Adrenal gland (tissue), 5 donors: Measurements from ENCODE around the gene NRARP.

Experiments
- CTCF ChIP-seq, 6 experiments: fragments of 450-650 bp in 4 of 6; fragments of 200-600 bp in 2 of 6; sonication (generic) in 1 of 6; IDR thresholded peaks; 1 replicate in 5 of 6; 2 replicates in 1 of 6; pipeline versions ENCODE4 v1.5.1 to v1.8.0; 2016 to 2021; ENCODE audit warnings: antibody characterized with exemption in 6 of 6, mild to moderate bottlenecking in 2 of 6, moderate library complexity in 1 of 6
- POLR2A ChIP-seq, 2 donors: fragments of 450-650 bp; IDR thresholded peaks; one replicate each; pipeline ENCODE4 v1.6.1; 2017; ENCODE audit warnings: antibody characterized with exemption in 2 of 2, mild to moderate bottlenecking in 2 of 2, moderate library complexity in 1 of 2
- donor health status: DM: no; HTN: no; CAD: no.

GRCh38 chr9:137265496-137266161, 36.4 kb downstream of the NRARP start:
- TF ChIP-seq CTCF (IDR thresholded peaks at IDR 0.05) (no peak), POLR2A (IDR thresholded peaks at IDR 0.05) (no peak)
